ENCODE data around the gene KREMEN1.

The KREMEN1 gene

DNA sequence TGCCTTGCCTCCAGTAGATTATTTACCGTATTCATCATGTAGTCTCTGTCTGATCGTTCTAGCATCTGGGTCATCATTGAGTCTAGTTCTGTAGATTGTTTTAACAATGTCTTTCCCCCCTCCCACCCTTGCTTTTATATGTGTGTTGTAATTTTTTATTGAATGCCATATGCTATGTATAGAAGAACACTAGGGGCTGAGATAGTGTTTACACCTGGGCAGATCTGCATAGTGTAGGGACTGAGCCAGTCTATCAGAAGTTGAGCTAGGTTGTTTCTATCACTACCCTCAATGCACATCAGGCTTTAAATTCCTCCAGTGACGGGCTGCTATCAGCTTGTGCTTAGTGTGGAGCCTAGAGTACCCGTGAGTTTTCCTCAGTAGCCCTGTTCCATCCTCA lies 61.6 kb downstream of the KREMEN1 start:
- no peak for FAIRE-seq

DNA sequence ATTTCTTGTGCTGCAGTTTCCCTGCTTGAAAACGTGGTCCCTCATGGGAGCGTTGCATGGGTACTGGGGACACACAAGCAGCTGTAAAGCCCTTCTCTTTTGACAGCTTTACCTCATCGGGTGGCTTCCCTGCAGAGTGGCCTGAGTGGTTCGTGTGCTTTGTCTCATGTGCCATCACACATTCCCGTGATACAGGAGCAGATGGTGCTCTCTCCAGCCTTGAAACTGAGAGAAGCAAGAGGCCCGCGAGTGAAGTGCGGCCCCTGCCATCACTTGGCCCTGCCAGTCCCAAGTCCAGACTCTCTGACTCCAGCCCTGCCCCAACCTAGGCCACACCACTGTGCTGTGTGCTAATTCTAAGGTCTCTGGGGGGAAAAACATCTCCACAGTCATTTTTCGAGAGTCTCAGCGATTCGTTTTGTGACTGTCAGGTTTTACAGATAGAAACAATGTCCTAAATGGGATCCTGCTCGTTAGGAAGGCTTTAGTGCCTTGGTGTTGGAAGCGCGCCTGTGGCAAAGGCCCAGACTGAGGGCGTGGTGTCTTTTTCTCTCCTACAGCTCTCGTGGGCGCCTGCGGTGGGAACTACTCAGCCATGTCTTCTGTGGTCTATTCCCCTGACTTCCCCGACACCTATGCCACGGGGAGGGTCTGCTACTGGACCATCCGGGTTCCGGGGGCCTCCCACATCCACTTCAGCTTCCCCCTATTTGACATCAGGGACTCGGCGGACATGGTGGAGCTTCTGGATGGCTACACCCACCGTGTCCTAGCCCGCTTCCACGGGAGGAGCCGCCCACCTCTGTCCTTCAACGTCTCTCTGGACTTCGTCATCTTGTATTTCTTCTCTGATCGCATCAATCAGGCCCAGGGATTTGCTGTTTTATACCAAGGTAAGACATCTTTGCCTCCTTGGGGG lies 64.2 kb downstream of the KREMEN1 start:
- FAIRE-seq: no peak

DNA sequence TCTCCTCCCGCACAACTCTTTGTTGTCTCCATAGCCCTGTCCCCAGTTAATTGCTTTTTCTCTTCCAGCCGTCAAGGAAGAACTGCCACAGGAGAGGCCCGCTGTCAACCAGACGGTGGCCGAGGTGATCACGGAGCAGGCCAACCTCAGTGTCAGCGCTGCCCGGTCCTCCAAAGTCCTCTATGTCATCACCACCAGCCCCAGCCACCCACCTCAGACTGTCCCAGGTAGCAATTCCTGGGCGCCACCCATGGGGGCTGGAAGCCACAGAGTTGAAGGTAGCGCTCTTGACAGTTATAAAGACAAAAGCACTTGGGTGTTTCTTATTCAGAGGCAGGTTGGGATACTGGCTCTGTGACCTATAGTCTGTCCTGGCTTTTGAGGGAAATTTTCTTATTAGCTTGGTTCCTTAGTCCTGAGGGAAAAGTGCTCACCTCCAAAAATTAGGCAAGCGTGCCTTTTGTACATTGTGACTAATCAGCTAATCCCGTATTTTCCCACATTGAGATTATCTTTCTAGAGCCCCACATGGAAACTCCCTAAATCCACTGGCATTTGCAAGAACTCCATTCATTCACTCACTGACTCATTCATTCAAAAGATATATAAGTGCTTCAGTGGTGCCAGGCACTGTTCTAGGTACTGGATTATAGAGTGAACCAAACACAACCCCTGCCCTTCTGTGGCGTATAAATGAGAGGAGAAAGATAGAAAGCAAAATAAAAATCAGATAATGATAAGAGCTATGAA lies 65.9 kb downstream of the KREMEN1 start:
- FAIRE-seq: no peak

DNA sequence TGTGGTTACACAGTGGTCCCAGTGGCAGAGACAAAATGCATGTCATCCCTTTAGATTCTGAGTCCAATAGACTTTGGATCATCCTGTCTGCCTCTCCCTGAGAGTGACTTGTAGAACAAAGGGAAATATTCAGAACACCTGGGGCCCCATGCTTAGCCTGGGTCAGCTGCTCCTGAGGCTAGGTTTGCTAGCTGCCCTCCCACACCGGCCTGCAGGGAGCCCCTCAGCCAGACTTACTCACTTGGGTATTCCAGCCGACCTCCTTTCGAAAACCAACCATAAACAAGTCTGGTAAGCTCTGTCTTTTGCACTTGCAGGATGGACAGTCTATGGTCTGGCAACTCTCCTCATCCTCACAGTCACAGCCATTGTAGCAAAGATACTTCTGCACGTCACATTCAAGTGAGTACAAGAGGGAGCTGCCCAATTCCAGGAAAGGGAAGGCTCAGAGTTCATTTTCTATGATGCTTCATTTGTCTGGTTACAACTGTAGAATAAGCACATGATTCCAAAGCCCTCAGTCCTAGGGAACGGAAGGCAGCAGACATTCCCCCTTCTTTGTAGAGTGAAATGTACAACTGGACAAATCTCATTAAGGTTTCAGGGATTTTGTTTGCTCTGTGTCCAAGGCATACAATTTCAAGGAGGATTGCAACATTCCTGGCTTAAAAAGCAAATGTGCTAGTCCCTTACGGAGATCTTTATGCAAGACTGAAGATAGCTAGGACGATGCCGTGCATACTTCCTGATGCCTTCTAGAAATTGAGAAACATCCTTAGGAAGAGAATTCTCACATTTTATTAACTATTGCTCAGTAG lies 67.3 kb downstream of the KREMEN1 start:
- no peak for FAIRE-seq

DNA sequence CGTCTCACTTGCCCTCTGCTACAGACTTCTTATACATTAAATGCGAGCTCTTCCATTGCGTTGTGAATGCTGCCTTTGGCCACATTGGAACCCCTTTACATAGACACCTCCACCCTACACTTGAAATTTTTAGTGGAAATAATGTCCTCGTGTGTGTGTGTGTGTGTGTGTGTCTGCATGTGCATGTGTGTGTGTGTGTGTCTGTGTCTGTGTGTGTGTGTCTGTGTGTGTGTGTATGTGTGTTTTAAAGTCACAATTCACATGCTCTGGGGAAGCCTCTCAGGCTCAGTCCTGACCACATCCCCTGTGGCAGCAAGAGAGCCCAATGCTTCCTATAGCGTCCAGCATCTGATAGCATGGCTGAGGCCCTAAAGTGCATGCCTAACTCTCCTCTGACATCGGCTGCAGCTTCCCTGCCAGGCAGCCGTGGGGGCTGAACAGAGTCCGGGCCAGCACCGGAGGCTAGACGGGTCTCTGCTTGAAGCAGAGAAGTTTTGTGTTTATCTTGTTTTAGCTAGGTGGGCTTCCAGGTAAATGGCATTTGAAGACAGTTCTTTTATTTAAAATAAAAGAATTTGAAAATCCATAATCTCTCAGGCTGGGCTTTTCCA lies 68.3 kb downstream of the KREMEN1 start:
- FAIRE-seq: no peak

DNA sequence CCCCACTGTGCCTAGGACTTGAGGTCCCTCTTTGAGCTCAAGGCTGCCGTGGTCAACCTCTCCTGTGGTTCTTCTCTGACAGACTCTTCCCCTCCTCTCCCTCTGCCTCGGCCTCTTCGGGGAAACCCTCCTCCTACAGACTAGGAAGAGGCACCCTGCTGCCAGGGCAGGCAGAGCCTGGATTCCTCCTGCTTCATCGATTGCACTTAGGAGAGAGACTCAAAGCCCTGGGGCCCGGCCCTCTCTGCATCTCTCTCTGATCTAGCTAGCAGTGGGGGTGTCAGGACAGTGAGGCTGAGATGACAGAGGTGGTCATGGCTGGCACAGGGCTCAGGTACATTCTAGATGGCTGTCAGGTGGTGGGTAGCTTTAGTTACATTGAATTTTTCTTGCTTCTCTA lies 69.3 kb downstream of the KREMEN1 start:
- no peak for FAIRE-seq

DNA sequence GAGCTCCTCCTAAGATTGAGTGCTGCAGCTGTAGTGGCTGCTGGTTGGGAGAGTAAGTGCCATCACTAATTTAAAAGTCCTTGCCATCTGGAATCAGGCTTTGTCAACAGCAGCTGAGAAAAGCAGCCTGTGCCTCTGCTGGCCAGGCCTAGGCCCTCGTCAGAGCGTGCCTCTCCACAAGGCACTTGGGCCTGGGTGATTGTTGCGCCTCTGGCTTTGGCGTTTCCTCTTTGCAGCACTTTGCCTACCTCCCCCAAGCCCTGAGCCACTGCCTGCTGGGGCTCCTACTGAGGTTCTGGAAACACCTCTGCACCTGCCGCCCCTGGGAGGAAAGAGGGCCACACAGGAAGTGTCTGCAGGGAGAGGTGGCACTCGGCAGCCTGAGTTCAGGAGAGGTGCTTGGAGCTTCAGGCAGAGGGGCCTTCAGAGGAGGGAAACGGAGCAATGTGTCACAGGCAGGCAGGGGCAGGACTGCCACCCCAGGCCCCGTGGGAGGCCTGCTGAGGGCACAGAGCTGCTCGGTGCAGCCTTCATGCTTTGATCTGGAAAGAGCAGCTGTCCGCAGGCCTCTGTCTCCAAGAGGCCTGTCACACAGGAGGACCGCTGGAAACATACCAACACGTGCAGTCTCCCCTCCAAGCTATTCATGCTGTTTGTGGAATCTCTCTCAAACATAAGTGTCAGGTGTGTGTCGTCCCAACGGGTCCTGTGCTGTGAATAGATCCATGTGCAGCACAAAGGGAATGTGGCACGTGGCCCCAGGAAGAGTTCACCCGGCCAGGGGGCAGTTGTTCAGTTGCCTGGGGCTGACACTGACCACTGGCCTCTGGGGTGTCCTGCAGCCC lies 71.3 kb downstream of the KREMEN1 start:
- FAIRE-seq: no peak

DNA sequence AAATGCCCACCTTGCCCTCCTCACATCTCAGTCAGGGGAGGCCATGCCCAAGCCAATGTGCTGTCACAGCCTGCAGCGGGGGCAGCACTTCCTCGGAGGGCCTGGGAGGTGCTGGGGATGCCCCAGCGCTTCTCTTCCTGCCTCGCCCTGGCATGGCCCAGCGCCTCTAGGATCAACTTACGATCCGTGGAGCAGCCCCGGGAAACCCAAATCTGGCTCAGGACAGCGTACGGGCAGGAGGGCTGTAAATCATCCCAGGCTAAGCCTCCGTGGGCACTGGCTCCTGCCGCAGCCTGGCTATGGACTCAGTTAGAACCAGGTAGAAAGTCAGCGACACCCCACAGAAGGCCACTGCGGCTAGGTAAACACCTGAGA lies 71.9 kb downstream of the KREMEN1 start:
- no peak for FAIRE-seq

DNA sequence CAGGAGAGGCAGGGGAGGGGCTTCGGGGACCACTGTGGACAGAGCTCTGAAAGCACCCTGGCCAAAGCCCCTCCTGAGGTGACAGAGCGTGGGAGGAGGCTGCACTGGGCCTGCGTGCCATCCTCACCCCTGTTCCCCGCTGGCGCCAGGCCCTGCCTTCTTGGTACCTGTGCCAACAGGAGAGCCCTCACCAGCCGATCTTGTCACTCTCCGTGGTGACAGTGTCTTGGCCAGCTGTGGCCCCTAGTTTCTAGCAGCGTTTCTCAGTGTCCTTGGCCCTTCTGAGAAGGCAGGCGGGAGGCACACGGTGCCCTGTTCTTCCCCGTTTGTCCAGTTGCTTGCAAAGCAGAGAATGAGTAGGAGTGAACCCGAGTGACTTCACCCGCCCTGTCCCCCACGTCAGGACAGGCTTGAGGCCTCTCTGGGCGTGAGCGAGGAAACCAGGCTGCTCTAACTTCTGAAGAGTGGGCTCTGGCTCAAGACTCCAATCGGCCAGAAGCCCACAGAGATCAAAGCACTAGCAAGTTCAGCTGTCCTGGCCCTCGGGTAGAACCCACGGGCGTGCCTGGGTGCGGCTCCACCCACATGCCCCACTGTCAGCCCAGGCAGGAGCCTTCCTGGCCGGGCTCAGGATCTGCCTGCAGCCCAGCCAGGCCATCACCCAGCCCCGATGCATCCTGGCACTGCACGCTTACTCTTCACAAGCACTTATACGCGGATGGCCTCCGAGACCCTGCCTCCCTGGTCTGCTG lies 72.7 kb downstream of the KREMEN1 start:
- FAIRE-seq: no peak

DNA sequence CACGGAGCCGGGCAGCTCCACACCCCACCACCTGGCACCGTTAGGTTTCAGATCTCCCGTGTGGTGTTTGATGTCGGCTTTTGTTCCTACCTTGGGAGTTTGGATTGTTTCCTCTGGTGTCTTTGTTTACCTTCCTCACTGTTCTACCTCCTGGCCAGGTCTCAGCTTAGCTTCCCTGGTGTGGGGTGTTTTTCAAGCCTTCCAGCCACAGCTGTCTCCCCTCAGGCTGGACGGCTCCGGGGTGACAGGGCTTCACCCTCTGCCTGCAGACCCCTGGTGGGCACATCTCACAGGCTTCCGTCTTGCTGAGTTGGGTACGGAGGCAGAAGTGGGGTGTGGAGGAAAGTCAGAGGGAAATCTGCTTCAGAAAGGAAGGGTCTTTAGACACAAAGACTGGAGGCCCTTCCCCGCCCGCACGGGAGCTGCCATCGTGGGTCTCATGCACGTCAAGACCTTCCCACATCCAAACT lies 73.3 kb downstream of the KREMEN1 start:
- no peak for FAIRE-seq

DNA sequence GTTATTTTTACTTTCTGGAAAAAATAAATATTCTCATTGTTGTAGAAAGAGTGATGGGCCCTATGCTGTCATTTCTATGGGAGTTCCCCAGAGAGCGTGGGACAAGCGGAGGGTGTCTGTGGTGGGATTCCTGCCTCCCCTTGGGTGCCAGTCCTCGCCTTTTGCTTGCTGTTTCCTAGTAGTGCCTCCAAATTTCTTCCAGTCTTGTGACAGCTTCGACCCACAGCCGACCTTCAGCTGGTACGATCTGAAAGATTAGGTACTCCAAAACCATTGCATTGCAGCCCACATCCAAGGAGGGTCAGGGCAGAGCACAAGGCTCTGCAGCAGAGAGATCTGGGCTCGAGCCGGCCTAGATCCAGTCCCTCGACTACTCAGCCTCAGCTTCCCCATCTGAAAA lies 73.9 kb downstream of the KREMEN1 start:
- FAIRE-seq: no peak

DNA sequence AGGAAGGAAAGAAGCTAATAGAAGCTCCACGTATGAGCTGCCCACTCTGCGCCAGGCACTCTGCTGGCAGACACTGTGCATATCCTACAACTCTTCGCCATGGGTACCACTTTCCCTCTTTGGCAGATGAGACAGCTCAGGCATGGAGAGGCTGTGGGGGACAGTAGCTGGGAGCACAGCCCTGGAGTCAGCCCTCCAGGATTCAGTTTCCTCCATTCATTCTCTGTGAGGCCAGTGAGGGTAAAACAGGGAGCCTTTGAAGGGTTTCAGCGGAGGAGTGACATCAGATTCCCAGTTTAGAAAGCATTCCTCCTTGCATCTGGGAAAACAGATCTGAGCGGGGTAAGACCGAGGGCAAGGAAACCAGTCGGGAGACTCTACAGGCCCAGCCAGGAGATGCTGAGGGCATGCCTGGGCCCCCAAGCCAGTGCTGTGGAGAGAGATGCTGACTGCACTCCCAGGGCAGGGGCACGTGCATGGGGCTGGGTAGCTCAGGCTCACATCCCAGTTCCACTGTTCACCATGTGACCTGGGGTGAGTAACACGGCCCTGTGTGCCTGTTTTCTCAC lies 74.6 kb downstream of the KREMEN1 start:
- FAIRE-seq: no peak

DNA sequence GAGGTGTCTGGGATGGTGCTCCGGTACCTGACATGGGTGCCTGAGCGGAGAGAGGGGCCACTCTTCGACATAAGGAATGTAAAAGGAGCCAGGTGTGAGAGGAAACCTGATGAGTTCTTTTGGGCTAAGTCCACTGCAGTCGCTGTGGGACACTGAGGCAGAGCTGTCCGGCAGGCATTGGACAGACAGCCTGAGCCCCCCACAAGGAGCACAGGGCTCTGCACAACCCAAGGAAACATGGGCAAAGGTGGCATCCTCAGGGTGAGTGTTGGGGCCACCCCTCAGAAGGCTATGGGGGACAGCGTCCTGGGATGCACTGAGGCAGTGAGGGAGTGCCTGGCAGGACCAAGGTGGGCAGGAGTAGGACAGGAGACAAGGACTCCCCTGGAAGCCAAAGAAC lies 75.2 kb downstream of the KREMEN1 start:
- FAIRE-seq: no peak

DNA sequence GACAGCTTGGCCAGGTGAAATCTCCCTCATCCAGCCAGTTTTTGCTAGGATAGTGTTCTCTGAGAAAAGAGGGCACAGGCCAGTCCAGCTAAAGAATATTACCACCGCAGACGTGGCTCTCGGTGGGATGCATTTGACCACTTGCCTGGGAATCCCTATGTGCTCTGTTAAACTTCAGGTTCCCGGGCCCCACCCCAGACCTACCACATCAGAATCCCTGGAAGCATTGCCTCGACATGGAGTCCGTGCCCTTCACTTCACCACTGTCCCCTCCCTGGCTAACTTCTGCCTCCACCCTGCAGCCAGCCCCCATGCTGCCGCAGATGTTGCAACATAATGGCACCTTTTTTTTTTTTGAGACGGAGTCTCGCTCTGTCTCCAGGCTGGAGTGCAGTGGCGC lies 76.0 kb downstream of the KREMEN1 start:
- FAIRE-seq: no peak

DNA sequence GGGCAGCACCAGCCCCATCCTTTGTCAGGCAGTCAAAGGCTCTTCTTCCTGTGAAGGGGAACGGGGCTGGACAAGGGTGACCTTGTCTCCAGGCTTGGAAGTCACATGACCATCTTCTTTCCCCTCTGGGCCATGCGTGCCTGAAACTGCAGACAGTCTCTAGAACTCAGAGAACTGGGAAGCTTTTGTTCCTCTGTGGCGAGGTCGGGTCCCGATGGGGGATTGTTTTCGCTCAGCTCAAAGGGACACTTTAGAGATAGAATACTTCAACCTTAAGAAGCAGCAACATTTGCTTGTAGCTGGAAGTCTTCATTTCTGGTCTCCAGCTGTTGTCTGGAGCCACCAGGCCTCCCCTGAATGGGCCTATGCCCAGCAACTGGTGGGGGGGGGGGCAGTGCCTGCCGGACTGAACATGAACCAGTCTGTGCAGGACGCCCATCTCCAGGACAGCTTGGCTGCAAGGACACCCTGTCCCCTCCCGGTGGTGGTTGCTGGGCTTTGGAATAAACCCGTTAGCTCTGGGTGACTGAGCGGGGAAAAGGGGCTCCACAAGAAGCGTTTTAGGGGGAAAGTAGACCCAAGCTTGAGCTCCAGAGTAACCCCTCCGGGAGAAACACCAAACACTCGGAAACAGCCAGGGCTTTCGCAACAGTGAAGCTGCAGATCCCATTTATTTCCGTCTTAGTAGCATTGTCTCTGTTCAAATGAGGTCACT lies 77.2 kb downstream of the KREMEN1 start:
- FAIRE-seq: no peak

DNA sequence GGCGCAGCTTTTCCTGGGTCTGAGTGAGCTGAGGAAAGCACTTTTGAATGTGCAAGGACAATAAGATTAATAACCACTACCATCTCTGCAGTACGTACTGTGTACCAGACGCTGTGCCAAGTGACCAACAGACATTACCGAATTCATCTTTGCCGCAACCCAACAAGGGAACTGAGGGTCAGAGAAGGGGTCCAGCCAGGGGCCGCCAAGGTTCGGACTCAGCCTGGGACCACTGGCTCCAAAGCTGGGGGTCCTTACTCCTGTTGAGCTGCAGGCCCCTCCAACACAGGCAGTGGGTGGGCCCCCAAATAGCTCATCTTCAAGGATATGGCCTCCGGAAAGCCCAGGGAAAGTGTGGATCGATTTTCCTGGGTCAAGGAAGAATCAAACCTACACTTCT lies 77.9 kb downstream of the KREMEN1 start:
- no peak for FAIRE-seq

DNA sequence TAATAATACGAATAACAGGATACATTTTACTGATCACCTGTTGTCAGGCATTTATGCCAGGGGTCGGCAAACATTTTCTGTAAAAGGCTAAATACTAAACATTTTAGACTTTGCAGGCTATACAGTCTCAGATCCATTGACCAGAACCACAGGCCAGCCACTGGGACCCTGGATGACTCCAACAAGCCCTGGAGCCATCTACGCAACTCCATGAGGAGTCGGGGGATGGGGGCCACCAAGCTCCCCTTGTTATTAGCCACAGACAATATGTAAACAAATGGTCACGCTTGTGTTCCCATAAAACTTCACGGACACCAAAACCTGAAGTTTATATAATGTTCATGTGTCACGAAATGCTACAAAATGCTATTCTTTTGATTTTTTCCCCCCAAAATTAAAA lies 78.5 kb downstream of the KREMEN1 start:
- FAIRE-seq: no peak

DNA sequence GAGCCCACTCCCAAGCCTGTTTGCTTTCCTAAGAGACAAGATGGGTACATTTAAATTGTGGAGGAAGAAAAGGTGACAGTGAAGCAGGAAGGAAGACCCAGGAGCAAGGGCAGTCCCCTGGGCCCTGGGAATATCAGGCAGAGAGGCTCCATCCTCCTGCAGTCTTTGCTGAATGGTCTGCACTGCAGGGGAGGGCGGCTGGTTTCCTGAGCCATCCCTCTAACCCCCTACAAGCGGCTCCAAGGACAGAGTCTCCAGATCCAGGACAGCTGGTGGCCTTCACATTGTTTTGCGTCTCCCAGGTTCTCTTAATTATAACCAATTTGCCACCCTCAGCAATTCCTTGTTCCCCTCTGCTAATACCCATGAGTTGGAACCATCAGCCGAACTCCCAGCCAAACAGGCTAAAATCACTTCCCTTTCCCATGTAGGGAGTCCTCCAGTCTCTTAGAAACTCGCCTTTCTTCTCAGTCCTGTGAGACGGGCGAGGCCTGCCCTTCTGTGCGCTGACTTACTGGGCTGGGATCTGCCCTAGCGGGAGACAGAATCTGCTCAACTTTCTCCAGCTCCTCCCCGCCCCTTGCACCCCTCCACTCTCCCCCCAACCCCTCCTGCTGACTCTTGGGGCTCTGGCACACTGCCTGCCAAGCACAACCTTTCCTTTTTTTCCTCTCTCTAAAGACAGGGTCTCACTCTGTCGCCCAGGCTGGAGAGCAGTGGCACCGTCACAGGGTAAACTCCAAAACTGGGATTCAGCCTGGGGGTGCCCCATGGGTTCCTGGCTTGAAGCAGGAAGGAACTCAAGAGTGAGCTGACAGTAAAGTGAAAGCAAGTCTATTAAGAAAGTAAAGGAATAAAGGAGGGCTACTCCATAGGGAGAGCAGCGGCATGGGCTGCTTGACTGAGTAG lies 79.5 kb downstream of the KREMEN1 start:
- FAIRE-seq: no peak
